Activated CD4-positive, alpha-beta T cell treated with anti-CD3 and anti-CD28 coated beads, Interleukin-2, amount 50 U/mL, for 4 hours (primary cell): ENCODE measurements around the gene MRPS9.

Source experiments
- DNase-seq, 2 experiments: peaks; one replicate each; pipeline ENCODE4 v3.0.0-alpha.2; 2020

MRPS9 gene

GRCh38 chr2:105080461-105080860 lies 42.6 kb downstream of the MRPS9 start:
- DNase-seq: no peak

GRCh38 chr2:105081006-105081601 lies 43.2 kb downstream of the MRPS9 start:
- DNase-seq: no peak

- DNase-seq: no peak
Measured at GRCh38 chr2:105082107-105082506, 44.2 kb downstream of the MRPS9 start.

- DNase-seq: no peak
Measured at GRCh38 chr2:105085525-105085924, 47.7 kb downstream of the MRPS9 start.

GRCh38 chr2:105087273-105087672 lies 49.4 kb downstream of the MRPS9 start:
- no peak for DNase-seq

- DNase-seq: no peak
Measured at GRCh38 chr2:105090091-105090490, 52.2 kb downstream of the MRPS9 start.

GRCh38 chr2:105092797-105093196 lies 54.9 kb downstream of the MRPS9 start:
- DNase-seq: no peak

GRCh38 chr2:105099153-105099552 lies 61.3 kb downstream of the MRPS9 start:
- no peak for DNase-seq

GRCh38 chr2:105100046-105100840 lies 62.4 kb downstream of the MRPS9 start:
- no peak for DNase-seq

GRCh38 chr2:105102001-105102400 lies 64.1 kb downstream of the MRPS9 start:
- no peak for DNase-seq

- DNase-seq: no peak
Measured at GRCh38 chr2:105102963-105103421, 65.1 kb downstream of the MRPS9 start.

GRCh38 chr2:105103481-105103880 lies 65.6 kb downstream of the MRPS9 start:
- DNase-seq: no peak

- DNase-seq: no peak
Measured at GRCh38 chr2:105104208-105104731, 66.4 kb downstream of the MRPS9 start.

GRCh38 chr2:105110295-105110829 lies 72.5 kb downstream of the MRPS9 start:
- DNase-seq: no peak

GRCh38 chr2:105111365-105112150 lies 73.7 kb downstream of the MRPS9 start:
- DNase-seq: no peak

- no peak for DNase-seq
Measured at GRCh38 chr2:105112345-105112744, 74.5 kb downstream of the MRPS9 start.

- DNase-seq: no peak
Measured at GRCh38 chr2:105113616-105114291, 75.9 kb downstream of the MRPS9 start.

GRCh38 chr2:105114551-105114950 lies 76.7 kb downstream of the MRPS9 start:
- no peak for DNase-seq

GRCh38 chr2:105116348-105116747 lies 78.5 kb downstream of the MRPS9 start:
- no peak for DNase-seq

GRCh38 chr2:105117565-105117964 lies 79.7 kb downstream of the MRPS9 start:
- no peak for DNase-seq

GRCh38 chr2:105118960-105119359 lies 81.1 kb downstream of the MRPS9 start:
- no peak for DNase-seq

GRCh38 chr2:105121434-105121833 lies 83.6 kb downstream of the MRPS9 start:
- no peak for DNase-seq

- no peak for DNase-seq
Measured at GRCh38 chr2:105125428-105125827, 87.6 kb downstream of the MRPS9 start.
